Ascending aorta (tissue), 2 donors: ENCODE results near the gene MSLN. TPM values are rescaled to one million over a fixed set of nuclear protein-coding genes. Genes with fewer than 3 reads are reported as not detected.

Experiments used
- DNase-seq, 2 donors: peaks; one replicate each; pipeline ENCODE4 v3.0.0-alpha.2; 2019; ENCODE audit warnings: low spot score in 2 of 2
- H3K27ac ChIP-seq, 2 donors: fragments of 200-600 bp; sonication (generic); one replicate each; pipeline ENCODE4 v1.5.1; 2016 to 2017; ENCODE audit warnings: mild to moderate bottlenecking in 1 of 2
- H3K27me3 ChIP-seq: fragments of 200-600 bp; sonication (generic); one replicate; pipeline ENCODE4 v1.5.1; 2017
- H3K36me3 ChIP-seq, 2 donors: fragments of 200-600 bp; sonication (generic); one replicate each; pipeline ENCODE4 v1.5.1; 2016
- H3K4me1 ChIP-seq, 2 donors: fragments of 200-600 bp; sonication (generic); one replicate each; pipeline ENCODE4 v1.5.1; 2016 to 2017; ENCODE audit warnings: mild to moderate bottlenecking in 1 of 2
- H3K4me3 ChIP-seq, 2 donors: fragments of 200-600 bp; sonication (generic); one replicate each; pipeline ENCODE4 v1.5.1; 2016 to 2017; ENCODE audit warnings: mild to moderate bottlenecking in 1 of 2
- H3K9me3 ChIP-seq, 2 donors: fragments of 200-600 bp; sonication (generic); one replicate each; pipeline ENCODE4 v1.5.1; 2016
- intact Hi-C: fragments of 100-400 bp; cut with DNase I; formaldehyde crosslinking; loops from one replicate; pipeline ENCODE4 v1.15.1; 2023
- total RNA-seq: library from RNA; depleted of rRNA; stranded (reverse); fragments of >200 nt; gene quantifications from one replicate; pipeline ENCODE4 v1.1.0, GENCODE V29; 2016
- TF ChIP-seq, protein P1 (sequence below), 3 experiments: fragments of 200-600 bp in 2 of 3; fragments of 450-650 bp in 1 of 3; sonication (generic) in 2 of 3; IDR thresholded peaks; one replicate each; pipeline ENCODE4 v1.5.1; 2016 to 2019; ENCODE audit warnings: antibody characterized with exemption in 3 of 3, mild to moderate bottlenecking in 1 of 3, moderate library complexity in 1 of 3

MSLN gene
- total RNA-seq, 1 donor from 2014 or later, result 1.7 TPM

DNA sequence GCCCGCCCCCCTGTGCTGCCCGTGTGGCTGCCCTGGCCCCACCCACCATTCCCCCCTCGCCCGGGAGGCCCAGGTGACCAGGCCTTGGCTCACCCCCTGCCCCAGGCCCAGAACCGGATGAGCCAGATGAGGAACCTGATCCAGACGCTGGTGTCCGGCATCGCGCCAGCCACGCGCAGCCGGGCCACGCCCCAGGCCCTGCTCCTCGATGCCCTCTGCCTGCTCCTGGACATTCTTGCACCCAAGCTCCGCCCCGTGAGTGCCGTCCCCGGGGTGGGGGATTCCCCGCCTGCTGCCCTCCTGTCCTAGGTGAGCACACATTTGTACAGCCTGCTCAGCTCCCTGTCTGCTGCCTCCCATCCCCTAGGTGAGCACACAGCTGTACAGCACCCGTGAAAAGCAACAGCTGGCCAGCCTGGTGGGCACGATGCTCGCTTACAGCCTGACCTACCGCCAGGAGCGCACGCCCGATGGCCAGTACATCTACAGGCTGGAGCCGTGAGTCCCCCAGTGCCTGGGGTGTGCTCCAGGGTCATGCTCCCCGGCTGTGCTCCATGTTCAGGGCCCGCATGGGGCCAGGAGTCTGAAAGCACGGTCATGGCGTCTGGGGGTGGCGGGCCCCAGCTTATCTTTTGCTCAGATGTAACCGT lies 35.2 kb downstream of the MSLN start:
- peaks cover 12% of the 10 kb centered on the region for H3K27me3 ChIP-seq
- DNase-seq, result no peak
- intact Hi-C loops, result no loop called here
- no peaks in the 10 kb centered on the region for H3K4me1 ChIP-seq
- H3K36me3 ChIP-seq, result no peaks in the 10 kb centered on the region
- H3K27ac ChIP-seq, result no peak overlapping the region
- H3K9me3 ChIP-seq, result no peaks in the 10 kb centered on the region
- TF ChIP-seq, protein P1, sequence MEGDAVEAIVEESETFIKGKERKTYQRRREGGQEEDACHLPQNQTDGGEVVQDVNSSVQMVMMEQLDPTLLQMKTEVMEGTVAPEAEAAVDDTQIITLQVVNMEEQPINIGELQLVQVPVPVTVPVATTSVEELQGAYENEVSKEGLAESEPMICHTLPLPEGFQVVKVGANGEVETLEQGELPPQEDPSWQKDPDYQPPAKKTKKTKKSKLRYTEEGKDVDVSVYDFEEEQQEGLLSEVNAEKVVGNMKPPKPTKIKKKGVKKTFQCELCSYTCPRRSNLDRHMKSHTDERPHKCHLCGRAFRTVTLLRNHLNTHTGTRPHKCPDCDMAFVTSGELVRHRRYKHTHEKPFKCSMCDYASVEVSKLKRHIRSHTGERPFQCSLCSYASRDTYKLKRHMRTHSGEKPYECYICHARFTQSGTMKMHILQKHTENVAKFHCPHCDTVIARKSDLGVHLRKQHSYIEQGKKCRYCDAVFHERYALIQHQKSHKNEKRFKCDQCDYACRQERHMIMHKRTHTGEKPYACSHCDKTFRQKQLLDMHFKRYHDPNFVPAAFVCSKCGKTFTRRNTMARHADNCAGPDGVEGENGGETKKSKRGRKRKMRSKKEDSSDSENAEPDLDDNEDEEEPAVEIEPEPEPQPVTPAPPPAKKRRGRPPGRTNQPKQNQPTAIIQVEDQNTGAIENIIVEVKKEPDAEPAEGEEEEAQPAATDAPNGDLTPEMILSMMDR (IDR thresholded peaks at IDR 0.05), result no peak
- no peak overlapping the region for H3K4me3 ChIP-seq

DNA sequence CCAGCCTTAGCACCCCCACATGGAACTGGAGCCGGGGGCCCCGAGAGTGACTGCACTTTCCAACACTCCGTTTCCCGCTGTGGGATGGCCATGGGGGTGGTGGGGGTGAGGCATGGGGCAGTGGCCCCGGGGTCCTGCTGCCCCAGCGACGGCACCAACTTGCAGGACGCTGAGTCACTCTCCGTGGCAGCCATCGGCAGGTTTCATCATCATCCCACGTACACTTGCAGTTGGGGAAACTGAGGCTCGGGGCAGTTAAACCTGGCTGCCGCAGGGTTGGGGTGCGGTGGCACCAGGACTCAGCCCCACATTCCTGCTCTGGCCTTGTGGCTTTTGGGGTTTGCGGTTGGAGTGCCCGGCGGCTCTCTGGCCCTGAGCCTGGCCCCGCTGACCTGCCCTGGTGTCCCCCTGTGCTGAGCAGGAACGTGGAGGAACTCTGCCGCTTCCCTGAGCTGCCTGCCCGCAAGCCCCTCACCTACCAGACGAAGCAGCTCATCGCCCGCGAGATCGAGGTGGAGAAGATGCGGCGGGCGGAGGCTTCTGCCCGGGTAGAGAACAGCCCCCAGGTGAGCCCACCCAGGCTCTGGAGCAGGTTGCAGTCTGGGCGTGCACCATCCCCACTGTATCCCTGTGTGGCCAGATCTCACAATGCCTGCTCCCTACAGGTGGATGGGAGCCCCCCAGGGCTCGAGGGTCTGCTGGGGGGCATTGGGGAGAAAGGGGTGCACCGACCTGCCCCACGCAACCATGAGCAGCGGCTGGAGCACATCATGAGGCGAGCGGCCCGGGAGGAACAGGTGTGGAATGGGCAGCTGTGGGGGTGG lies 36.0 kb downstream of the MSLN start:
- Histone ChIP-seq H3K27me3 (peaks cover 14% of the 10 kb centered on the region), H3K4me1 (no peaks in the 10 kb centered on the region), H3K9me3 (no peaks in the 10 kb centered on the region), H3K36me3 (no peaks in the 10 kb centered on the region), H3K27ac (no peak overlapping the region), H3K4me3 (no peak overlapping the region)
- DNase-seq, result no peak
- intact Hi-C loops, result no loop called here
- TF ChIP-seq, protein P1 (IDR thresholded peaks at IDR 0.05), result no peak

DNA sequence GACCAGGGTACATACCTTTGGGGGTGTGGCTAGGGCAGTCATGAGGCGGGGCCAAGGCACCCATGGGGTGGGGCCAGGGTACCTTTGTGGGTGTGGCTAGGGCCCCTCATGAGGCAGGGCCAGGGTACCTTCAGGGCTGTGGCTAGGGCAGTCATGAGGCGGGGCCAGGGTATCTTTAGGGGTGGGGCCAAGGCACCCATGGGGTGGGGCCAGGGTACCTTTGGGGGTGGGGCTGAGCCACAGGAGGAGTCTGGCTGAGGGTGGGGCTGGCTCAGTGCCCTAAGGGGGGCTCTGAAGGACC lies 36.5 kb downstream of the MSLN start:
- Histone ChIP-seq H3K4me3 (no peak overlapping the region), H3K4me1 (no peaks in the 10 kb centered on the region), H3K9me3 (no peaks in the 10 kb centered on the region), H3K27me3 (peaks cover 14% of the 10 kb centered on the region), H3K27ac (no peak overlapping the region), H3K36me3 (no peaks in the 10 kb centered on the region)
- DNase-seq, result no peak
- intact Hi-C loops, result no loop called here
- TF ChIP-seq, protein P1 (IDR thresholded peaks at IDR 0.05), result no peak

DNA sequence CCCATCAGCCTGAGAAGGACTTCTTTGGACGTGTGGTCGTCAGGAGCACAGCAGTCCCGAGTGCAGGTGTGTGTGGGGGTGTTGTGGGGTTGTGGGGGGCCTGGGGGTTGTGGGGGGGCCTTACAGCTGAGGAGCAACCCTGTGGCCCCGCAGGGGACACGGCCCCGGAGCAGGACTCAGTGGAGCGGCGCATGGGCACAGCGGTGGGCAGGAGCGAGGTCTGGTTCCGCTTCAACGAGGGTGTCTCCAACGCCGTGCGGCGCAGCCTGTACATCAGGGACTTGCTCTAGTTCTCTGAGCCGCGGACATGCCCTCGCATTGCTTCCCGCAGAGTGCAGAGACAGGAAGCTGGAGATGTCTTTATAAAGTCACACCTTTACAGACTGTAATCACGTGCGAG lies 37.2 kb downstream of the MSLN start:
- Histone ChIP-seq H3K36me3 (no peaks in the 10 kb centered on the region), H3K27ac (no peak overlapping the region), H3K27me3 (peaks cover 14% of the 10 kb centered on the region), H3K4me3 (no peak overlapping the region), H3K4me1 (no peaks in the 10 kb centered on the region), H3K9me3 (no peaks in the 10 kb centered on the region)
- DNase-seq, result no peak
- TF ChIP-seq, protein P1 (IDR thresholded peaks at IDR 0.05), result no peak
- intact Hi-C loops, result no loop called here

DNA sequence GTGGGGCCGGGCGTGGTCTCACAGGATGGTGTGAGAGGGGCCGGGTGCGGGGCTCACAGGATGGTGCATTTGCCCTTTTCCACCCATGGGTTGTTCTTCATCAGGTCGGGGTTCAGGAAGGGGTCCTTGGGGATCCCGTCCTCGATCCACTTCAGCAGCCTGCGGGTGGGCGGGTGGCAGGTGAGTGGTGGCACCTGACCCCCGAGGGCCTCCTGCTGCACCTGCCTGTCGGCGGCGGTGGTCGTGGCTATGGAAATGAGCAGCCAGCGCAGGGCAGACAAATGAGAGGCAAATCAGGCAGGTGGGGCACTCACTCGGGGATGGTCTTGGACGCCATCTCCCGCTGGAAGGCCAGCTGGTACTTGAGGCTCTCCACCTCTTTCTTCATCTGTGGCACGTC lies 38.1 kb downstream of the MSLN start:
- no peaks in the 10 kb centered on the region for H3K36me3 ChIP-seq
- H3K27me3 ChIP-seq, result peaks cover 14% of the 10 kb centered on the region
- no peak for DNase-seq
- no peaks in the 10 kb centered on the region for H3K9me3 ChIP-seq
- H3K4me1 ChIP-seq, result no peaks in the 10 kb centered on the region
- no peak overlapping the region for H3K27ac ChIP-seq
- H3K4me3 ChIP-seq, result no peak overlapping the region
- intact Hi-C loops, result no loop called here
- TF ChIP-seq, protein P1 (IDR thresholded peaks at IDR 0.05), result no peak
